ENCODE data around the gene NKX6-1. TPM values are rescaled to one million over a fixed set of nuclear protein-coding genes. Genes with fewer than 3 reads are reported as not detected.

NKX6-1 gene

DNA sequence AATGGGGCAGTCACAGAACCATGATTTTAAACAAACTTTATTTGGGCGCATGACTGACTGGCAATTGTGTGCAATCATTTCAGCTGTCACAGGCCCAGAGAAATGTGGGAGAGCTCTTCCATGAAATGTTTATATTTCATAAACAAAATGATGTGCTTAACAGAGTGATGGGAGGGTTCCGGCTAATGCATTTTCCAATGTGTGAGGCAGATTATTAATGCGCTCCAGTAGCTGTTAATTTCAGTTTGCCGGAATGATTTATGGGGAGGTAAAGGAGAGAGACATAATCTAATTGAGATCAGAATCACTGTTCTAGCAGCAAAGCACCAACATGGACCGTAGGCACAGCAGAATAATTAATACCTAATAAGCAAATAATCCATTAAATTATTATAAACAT, 55.6 kb downstream of the NKX6-1 start:
- Histone ChIP-seq H3K36me3 (ENCODE audit: control insufficient read depth, insufficient read depth, low read length) (no peaks in the 10 kb centered on the region), H3K4ac (ENCODE audit: low read depth, low read length) (no peak overlapping the region), H3K4me1 (ENCODE audit: control insufficient read depth, low read depth, low read length) (no peaks in the 10 kb centered on the region), H4K8ac (ENCODE audit: low read depth, low read length) (no peak overlapping the region), H2AK5ac (ENCODE audit: low read length) (no peak overlapping the region), H3K79me1 (ENCODE audit: low read length) (no peaks in the 10 kb centered on the region), H3K9ac (ENCODE audit: low read length) (no peak overlapping the region), H3K27me3 (ENCODE audit: insufficient read depth, low read length, poor library complexity) (no peaks in the 10 kb centered on the region), H2BK15ac (replicated peaks; ENCODE audit: low read depth) (no peak overlapping the region), H3K4me3 (ENCODE audit: low read length) (no peak overlapping the region), H3K23ac (ENCODE audit: low read length) (no peak overlapping the region), H4K5ac (ENCODE audit: low read length) (no peak overlapping the region), H3K4me2 (ENCODE audit: low read length) (no peak overlapping the region), H3K18ac (ENCODE audit: low read length) (no peak overlapping the region), H3K79me2 (ENCODE audit: control insufficient read depth, insufficient read depth, low read length) (no peaks in the 10 kb centered on the region), H3K27ac (ENCODE audit: low read depth, low read length) (no peak overlapping the region), H2BK5ac (ENCODE audit: low read length) (no peak overlapping the region), H3K56ac (ENCODE audit: low read length) (no peak overlapping the region), H2BK120ac (ENCODE audit: low read depth, low read length) (no peak overlapping the region)
- no CpG with 5 or more reads among the region's 5 CpGs for WGBS (ENCODE audit: extremely low coverage, insufficient coverage, low lambda C conversion rate)
- DNase-seq, result no peak

- no peak overlapping the region for H2AK5ac ChIP-seq (ENCODE audit: low read length)
- no peak overlapping the region for H3K56ac ChIP-seq (ENCODE audit: low read length)
- no peak overlapping the region for H3K23ac ChIP-seq (ENCODE audit: low read length)
- no peaks in the 10 kb centered on the region for H3K79me2 ChIP-seq (ENCODE audit: control insufficient read depth, insufficient read depth, low read length)
- no peak overlapping the region for H3K27ac ChIP-seq (ENCODE audit: low read depth, low read length)
- H3K27me3 ChIP-seq (ENCODE audit: insufficient read depth, low read length, poor library complexity), result no peaks in the 10 kb centered on the region
- WGBS (ENCODE audit: extremely low coverage, insufficient coverage, low lambda C conversion rate), result no CpG with 5 or more reads among the region's 2 CpGs
- H3K18ac ChIP-seq (ENCODE audit: low read length), result no peak overlapping the region
- no peaks in the 10 kb centered on the region for H3K4me1 ChIP-seq (ENCODE audit: control insufficient read depth, low read depth, low read length)
- H3K36me3 ChIP-seq (ENCODE audit: control insufficient read depth, insufficient read depth, low read length), result no peaks in the 10 kb centered on the region
- no peaks in the 10 kb centered on the region for H3K79me1 ChIP-seq (ENCODE audit: low read length)
- no peak overlapping the region for H2BK120ac ChIP-seq (ENCODE audit: low read depth, low read length)
- no peak overlapping the region for H3K9ac ChIP-seq (ENCODE audit: low read length)
- H4K5ac ChIP-seq (ENCODE audit: low read length), result no peak overlapping the region
- no peak overlapping the region for H3K4me2 ChIP-seq (ENCODE audit: low read length)
- no peak overlapping the region for H3K4me3 ChIP-seq (ENCODE audit: low read length)
- no peak overlapping the region for H2BK5ac ChIP-seq (ENCODE audit: low read length)
- no peak overlapping the region for H4K8ac ChIP-seq (ENCODE audit: low read depth, low read length)
- no peak overlapping the region for H3K4ac ChIP-seq (ENCODE audit: low read depth, low read length)
- no peak overlapping the region for H2BK15ac ChIP-seq (replicated peaks; ENCODE audit: low read depth)
- DNase-seq, result no peak
Measured at GRCh38 chr4:84442778-84443177, 56.3 kb downstream of the NKX6-1 start.

Small RNA genes lying within 50 kb of the gene (small RNA-seq; reads per million reads assigned to genes)
- gene RPL3P13 (ENCODE audit: insufficient read depth), result not detected

Measured in mesendoderm (in vitro differentiated cells).